Femur (tissue), 1 donor: ENCODE data around the gene VSIG4.
"Not testable (repeated sequence)": the region's sequence is repeated elsewhere in the genome, so short reads cannot be mapped to it uniquely, and the experiment has no call there.

Experiments used
- DNase-seq: peaks from one replicate; pipeline ENCODE4 v3.0.0-alpha.2; 2017

The VSIG4 gene, protein sequence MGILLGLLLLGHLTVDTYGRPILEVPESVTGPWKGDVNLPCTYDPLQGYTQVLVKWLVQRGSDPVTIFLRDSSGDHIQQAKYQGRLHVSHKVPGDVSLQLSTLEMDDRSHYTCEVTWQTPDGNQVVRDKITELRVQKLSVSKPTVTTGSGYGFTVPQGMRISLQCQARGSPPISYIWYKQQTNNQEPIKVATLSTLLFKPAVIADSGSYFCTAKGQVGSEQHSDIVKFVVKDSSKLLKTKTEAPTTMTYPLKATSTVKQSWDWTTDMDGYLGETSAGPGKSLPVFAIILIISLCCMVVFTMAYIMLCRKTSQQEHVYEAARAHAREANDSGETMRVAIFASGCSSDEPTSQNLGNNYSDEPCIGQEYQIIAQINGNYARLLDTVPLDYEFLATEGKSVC

GRCh38 chrX:66039944-66040343, at the start of gene VSIG4:
Gene VSIG4 (minus strand): TSS chrX:66040080. CDS start chrX:66039998, 82 bp downstream.
- DNase-seq, result no peak

DNA sequence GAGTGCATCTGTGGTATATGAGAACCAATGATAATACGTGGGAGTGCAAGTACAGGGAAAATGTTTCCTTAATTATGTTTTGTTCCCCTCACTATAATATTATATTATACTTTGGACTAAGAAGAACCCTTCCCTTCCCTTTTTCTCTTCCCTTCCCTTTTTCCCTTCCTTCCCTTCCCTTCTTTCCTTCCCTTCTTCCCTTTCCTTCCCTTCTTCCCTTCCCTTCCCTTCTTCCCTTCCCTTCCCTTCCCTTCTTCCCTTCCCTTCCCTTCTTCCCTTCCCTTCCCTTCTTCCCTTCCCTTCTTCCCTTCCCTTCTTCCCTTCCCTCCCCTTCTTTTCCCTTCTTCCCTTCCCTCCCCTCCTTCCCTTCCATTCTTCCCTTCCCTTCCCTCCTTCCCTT, 36.9 kb upstream of the VSIG4 start:
- DNase-seq, result no peak

DNA sequence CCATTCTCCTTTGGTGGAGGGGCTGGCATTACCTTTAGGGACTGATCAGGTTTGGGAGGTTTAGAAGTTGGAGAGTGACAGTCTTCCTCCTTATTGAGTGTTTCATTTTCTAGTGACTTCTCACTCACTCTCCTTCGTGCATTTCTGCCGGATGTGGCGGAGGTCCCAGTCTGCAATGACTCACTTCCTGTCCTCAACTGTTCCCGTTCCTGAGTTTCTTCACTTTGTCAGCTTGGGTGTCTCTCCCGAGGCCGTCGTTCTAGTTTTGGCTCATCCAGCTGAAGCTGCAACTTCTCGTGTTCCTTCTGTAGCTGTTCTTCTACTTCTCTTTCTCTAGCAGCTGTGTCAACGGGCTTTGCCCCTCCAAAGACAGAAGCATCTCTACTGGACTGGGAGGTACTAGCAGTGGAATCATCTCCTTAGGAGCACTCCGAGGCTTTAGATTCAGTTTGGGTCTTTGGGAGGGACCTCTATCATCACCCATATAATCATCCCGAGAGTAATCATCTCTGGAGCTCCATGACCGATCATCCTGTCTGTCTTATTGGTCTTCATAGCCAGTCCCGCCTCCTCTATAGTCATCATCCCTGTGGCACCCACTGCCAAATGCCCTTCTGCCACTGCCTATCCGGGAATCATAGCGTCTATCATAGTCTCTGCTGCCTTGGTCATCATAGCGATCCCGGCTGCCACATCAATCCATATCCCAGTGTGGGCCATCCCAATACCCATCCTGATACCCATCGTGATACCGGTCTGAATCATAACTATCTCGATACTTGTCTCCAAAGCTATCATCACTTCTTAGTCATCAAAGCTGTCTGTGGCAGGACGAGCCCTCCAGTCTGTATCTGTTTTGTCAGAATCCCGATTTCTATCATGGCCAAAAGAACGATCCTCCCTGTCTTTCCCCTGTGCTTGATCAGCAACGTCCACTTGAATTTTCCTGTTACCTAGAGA, 35.3 kb upstream of the VSIG4 start:
- DNase-seq, result no peak

DNA sequence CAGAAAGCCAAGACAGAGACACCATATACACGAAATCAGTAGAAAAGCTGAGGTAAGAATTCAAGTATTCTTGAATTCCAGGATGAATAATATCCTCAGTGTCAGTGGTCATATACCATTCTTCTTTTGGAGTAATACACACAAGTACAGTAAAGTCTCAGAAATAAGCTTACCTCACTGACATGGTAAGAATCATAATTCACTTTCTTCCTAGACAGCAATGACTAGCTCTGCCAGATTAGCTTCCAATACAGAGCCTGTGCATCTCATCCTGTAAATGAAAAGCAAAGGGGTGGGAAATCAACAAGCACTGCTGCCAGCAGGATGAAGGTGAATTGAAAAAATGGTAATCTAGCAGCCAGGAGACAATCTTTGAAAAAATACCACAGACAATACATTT, 31.2 kb upstream of the VSIG4 start:
- no peak for DNase-seq

DNA sequence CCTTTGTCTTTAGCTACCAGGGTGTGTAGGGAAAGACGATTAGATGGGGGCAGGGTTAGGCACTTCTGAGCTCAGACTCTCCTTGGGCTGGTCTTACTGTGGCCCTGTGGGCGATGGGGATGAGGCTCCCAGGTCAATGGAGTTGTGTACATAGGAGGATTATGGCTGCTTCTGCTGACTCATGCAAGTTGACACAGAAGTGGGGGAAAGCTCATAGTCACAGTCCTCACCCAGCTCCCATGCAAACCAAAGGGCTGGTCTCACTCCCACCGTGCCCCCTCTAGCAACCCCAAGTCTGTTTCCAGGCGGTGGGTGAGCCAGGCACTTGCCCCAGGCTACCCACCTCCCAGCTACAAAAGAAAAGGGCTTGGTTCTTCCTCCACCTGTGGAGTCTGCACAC, 24.4 kb upstream of the VSIG4 start:
- DNase-seq, result no peak

DNA sequence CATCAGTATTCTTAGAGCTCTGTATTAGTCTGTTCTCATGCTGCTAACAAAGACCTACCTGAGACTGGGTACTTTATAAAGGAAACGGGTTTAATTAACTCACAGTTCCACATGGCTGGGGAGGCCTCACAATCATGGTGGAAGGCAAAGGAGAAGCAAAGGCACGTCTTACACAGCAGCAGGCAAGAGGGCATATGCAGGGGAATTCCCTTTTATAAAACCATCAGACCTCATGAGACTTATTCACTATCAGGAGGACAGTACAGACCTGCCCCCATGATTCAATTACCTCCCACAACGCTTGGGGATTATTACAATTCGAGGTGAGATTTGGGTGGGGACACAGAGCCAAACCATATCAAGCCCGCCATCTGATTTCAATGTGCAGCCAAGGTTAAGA, 17.1 kb upstream of the VSIG4 start:
- DNase-seq, result not testable (repeated sequence)

DNA sequence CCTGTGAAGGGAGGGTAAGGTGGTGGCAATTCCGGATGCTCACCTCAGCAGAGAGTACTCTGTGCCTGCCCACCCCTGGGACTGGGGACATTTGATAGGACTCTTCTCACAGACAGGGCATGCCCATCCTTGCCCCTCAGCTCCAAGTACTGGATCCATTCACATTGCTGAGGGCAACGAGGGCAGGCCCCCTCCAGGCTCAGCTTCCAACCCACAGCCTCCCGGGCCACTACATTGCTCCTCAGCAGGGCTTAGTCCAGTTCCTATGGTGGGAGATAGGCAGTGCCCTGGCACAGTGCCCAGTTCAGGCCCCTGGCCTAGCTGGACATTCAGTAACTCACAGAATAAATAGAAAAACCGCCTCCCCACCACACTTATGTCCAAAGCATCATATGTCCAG, 15.1 kb upstream of the VSIG4 start:
- DNase-seq, result no peak

DNA sequence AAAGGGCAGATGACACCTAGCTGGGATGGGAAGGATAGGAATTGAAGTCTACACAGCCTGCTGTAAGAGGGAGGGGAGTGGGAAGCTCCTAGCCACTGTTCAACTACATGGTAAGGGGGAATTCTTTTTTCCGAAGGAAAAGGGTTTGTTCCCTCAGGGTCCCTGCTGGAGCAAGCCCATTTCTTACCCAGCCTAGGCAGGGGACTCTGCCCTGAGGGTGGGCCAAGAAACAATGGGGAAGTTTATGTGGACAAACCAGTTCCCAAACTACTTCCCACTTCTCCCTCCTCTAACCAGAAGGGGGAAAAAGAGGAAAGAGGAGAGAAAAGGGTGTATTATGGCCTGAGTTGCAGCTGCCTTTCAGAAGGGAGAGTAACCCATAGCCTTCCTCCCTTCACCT, 13.5 kb upstream of the VSIG4 start:
- no peak for DNase-seq

GRCh38 chrX:66051980-66052379, 12.1 kb upstream of the VSIG4 start:
- DNase-seq, result no peak

- DNase-seq, result no peak
Observed at GRCh38 chrX:66050140-66050569, 10.3 kb upstream of the VSIG4 start.

DNA sequence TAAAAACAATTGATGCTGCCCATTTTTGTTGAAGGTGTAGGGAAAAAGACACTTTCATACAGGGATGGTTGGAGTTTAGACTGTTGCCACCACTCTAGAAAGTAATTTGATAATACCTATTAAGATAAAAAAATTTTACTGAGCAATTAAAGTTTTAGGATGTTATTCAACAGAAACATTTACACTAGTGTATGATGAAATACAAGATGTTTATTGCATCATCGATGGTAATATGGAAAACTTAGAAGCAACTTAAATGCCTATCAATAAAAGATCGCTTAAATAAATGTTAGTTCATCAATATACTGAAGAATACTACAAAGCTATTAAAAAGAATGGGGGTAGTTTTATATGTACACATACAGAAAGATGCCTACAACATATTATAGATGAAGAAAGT, 9.2 kb upstream of the VSIG4 start:
- no peak for DNase-seq

DNA sequence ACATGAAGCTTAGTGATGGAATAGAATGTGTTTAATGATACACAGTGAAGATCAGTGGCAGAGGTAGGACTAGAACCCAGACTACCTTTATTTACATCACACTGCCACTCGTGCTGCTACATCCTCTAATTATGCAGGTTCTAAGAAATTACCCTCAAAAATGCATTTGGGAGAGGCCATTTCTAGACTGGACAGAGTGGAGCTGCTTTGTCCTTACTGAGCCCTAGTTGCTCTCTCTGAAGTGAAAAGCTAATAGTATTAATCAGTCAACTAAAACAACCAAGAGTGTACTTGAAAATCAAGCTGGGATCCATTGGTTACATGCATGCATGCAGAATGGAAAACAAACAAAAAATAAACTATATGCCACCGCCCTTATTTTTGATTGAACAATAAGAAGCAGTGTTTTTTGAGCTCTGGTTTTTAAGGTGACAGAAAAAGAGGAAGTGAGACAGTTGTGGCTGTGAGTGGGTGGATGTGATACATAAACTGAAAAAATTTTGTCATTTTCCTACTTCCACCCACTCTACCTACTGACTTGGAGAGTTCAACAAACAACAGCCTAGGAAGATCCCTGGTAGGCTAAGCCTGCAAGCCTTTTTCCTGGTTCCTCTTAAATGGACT, 6.8 kb upstream of the VSIG4 start:
- no peak for DNase-seq

- DNase-seq, result no peak
Observed at GRCh38 chrX:66045894-66046293, 6.0 kb upstream of the VSIG4 start.

DNA sequence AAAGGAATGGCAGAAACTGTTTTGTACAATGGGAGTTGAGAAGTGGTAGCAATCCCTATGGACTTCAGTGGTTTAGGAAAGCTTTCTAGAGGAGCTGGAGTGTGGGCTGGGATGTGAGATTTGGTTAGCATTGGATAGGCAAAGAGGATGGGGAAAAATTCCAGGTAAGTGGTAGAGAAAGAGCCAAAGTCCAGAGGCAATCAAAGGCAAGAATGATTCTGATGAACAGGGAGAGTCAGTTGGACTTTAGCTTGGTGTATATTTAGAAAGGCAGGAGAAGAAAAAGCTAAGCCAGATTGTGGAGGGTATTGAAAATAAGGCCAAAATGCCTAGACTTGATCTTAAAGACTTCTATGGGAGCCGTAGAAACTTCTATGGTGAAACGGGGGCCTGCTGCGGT, 3.7 kb upstream of the VSIG4 start:
- DNase-seq, result no peak

- DNase-seq, result no peak
Observed at GRCh38 chrX:66042307-66043077, 2.6 kb upstream of the VSIG4 start.

DNA sequence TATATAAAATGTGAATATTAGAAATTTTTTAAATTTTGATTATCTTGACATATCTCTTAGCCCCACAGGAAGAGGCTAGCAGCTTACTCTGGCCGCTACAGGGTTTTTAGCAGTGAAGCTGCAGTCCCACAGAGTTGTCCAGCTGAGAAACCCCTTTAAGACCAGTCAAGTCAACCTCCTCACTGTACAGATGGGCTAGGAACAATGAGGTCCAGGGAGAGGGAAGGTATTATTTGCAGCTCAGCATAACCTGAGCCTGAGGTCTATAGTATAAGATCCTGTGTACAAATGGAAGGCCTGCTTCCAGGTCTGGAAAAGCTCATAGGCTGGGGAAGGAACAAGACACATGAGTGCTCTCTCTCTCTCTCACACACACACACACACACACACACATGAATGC, 1.8 kb downstream of the VSIG4 start:
- no peak for DNase-seq

- DNase-seq, result no peak
Observed at GRCh38 chrX:66036231-66036630, 3.6 kb downstream of the VSIG4 start.

DNA sequence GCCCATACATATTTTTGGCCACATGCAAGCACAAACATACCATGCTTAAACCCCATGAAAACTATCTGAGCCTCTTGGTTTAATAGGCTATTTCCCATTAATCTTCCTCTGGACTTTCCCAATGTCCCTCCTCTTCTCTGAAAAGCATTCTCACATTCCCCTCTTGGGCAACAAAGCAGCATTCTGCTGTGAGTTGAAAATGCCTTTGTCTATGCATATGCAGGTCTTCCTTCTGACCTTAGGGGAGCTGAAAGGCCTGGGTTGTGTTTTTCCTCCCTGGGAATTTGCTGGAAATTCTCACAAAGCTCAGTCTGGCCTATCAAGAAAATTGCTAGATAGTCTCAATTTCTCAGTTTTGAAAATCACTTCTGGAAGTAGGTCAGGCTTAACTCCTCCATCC, 4.2 kb downstream of the VSIG4 start:
- DNase-seq, result no peak

GRCh38 chrX:66030505-66031317, 9.2 kb downstream of the VSIG4 start:
- DNase-seq, result no peak

DNA sequence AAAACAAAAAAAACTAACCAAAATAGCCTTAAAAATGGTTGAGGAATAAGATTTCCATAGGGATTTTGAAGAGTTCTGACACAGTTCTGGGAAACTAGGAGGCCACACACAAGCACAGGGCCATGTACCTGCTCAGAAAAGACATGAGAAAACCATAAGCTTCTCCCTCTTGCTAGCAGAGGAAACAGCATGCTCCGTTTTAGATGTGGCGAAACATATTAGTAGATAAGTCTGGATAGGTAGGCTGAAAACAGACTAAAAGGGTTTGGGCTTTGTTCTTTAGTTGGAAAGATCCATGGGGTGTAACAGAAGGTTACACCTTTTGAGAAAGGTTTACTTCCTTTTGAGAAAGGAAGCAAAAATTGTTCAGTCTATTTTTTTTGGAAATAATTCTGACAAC, 10.9 kb downstream of the VSIG4 start:
- no peak for DNase-seq

- no peak for DNase-seq
Observed at GRCh38 chrX:66024570-66024969, 15.3 kb downstream of the VSIG4 start.

- no peak for DNase-seq
Observed at GRCh38 chrX:66024092-66024467, 15.8 kb downstream of the VSIG4 start.
